Loucy (cell line): ENCODE measurements around the gene RNFT2.

ENCODE experiments used
- EZH2phosphoT487 ChIP-seq: fragments of 200-600 bp; IDR thresholded peaks from 2 replicates; pipeline ENCODE4 v1.6.1; 2018; ENCODE audit warnings: antibody characterized with exemption, mild to moderate bottlenecking, moderate library complexity, borderline replicate concordance
- TF ChIP-seq, protein P1 (sequence below): fragments of 200-600 bp; sonication (generic); conservative IDR thresholded peaks from 2 replicates; pipeline ENCODE4 v1.5.1; 2014; ENCODE audit warnings: mild to moderate bottlenecking, antibody characterized with exemption, low read length

DNA sequence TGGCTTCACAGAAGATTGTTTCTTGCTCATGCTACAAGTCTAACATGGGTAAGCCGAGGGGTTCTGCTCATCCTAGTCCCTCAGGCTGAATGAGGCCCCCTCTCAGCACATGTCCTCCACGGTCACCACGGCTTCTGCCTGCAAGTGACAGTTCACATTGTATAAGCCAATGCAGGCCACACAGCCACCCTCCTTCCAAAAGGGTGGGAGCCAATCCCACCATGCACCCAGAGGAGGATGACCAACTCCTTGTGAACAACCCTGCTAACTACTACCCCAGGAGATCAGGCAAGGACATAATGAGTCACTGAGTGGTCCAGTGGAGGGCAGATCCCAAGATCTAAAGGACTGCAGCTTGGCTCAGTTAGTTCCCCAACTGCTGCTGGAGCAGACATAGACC is 6.3 kb upstream of the RNFT2 start:
- TF ChIP-seq, protein P1, sequence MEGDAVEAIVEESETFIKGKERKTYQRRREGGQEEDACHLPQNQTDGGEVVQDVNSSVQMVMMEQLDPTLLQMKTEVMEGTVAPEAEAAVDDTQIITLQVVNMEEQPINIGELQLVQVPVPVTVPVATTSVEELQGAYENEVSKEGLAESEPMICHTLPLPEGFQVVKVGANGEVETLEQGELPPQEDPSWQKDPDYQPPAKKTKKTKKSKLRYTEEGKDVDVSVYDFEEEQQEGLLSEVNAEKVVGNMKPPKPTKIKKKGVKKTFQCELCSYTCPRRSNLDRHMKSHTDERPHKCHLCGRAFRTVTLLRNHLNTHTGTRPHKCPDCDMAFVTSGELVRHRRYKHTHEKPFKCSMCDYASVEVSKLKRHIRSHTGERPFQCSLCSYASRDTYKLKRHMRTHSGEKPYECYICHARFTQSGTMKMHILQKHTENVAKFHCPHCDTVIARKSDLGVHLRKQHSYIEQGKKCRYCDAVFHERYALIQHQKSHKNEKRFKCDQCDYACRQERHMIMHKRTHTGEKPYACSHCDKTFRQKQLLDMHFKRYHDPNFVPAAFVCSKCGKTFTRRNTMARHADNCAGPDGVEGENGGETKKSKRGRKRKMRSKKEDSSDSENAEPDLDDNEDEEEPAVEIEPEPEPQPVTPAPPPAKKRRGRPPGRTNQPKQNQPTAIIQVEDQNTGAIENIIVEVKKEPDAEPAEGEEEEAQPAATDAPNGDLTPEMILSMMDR, result no peak
- TF ChIP-seq EZH2phosphoT487, result no peak
